Activated CD4-positive, CD25-positive, alpha-beta regulatory T cell treated with anti-CD3 and anti-CD28 coated beads, Interleukin-2, amount 50 U/mL, for 72 hours (primary cell): ENCODE data around the gene PLK3.
A peak's percentile ranks its signal among the peaks of the same experiment; 100 is the strongest.
"Not testable (repeated sequence)": the region's sequence is repeated elsewhere in the genome, so short reads cannot be mapped to it uniquely, and the experiment has no call there.

Experiments used
- DNase-seq: peaks from one replicate; pipeline ENCODE4 v3.0.0; 2021

Gene PLK3

DNA sequence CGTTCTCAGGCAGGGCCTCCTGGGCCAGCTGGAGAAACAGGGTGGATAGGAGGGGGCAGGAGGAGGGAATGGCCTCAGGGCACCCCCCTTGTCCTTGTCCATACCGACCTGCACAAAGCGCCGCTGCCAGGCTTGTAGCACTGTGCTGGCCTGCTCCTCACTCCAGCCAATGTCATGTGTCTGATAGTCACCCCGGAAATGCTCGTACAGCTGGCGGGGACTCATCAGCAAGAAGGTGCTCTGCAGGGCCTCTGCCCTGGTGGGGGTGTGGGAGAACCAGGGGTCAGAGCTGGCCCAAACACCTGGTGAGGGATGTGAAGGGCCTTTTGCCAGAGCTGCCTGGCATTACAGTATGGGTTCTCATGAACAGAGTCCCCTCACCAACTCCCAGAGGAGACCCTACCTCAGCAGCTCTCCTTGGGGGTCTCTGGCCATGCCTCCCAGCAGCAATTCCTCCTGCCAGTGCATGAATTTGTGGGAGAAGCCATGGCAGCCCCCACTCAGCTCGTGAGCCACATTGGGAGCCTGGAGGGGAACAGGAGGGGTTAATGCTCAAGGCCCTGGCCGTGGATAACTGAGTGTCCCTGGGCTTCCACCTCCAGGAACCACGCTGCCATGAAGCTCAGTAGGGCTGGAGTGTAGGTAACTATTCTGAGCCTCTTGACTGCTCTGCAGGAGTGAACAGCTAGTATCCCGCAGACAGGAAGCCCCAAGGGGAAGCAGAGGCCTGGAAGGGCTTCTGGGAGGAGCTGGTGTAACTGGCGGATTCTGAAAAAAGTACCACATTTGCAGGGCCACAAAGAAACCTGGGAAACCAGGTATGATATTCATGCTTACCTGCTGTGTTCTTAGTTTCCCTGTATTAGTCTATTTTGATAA is 29.6 kb downstream of the PLK3 start:
- no peak for DNase-seq

- no peak for DNase-seq
These were observed 30.7 kb downstream of the PLK3 start for GRCh38 chr1:44830900-44831304.

- no peak for DNase-seq
These were observed 31.3 kb downstream of the PLK3 start for GRCh38 chr1:44831516-44831915.

DNA sequence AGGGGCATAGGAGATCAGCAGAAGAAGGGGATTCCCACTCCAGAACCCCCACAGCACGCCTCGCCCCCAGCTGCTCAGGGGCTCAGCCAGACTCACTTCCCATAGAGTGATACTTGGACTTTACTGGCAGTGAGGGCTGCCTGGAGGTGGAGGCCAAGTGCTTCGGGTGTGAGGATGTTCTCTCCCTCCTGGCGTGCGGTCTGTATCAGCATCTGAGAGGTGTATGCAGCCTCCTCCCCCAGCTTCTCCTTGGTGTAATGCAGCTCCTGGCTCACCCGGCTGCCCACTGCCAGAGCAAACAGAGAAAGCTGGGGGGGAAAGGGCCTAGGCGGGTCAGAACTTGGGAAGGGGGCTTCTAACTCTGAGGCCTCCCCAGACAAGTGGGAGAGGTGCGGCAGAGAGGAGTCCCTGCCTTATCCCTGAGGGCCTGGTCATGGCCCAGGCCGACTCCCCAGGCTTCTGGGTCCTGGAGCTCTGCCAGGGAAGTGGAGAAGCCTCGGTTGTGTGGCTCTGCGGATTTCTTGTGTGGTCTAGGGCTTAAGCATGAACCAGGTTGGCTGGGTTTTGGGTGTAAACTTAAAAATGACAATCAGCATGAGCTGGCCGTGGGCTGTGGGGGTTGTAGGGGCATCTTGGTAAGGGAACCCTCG is 32.0 kb downstream of the PLK3 start:
- DNase-seq, result no peak

DNA sequence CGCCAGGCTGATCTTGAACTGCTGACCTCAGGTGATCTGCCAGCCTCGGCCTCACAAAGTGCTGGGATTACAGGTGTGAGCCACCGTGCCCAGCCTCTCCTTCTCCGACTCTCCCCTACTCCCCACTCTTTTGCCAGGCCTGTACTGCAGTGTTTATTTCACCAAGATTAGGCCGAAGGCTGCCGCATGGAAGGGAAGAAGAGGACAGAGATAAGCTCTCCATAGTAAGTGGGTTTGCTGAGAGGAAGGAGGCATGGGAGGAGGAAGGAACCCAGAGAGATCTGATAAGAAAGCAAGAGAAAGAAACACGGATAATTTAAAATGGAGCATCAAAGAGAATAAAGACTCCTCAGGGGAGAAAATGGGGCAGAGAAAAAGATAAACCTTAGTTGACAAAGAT is 34.2 kb downstream of the PLK3 start:
- no peak for DNase-seq

DNA sequence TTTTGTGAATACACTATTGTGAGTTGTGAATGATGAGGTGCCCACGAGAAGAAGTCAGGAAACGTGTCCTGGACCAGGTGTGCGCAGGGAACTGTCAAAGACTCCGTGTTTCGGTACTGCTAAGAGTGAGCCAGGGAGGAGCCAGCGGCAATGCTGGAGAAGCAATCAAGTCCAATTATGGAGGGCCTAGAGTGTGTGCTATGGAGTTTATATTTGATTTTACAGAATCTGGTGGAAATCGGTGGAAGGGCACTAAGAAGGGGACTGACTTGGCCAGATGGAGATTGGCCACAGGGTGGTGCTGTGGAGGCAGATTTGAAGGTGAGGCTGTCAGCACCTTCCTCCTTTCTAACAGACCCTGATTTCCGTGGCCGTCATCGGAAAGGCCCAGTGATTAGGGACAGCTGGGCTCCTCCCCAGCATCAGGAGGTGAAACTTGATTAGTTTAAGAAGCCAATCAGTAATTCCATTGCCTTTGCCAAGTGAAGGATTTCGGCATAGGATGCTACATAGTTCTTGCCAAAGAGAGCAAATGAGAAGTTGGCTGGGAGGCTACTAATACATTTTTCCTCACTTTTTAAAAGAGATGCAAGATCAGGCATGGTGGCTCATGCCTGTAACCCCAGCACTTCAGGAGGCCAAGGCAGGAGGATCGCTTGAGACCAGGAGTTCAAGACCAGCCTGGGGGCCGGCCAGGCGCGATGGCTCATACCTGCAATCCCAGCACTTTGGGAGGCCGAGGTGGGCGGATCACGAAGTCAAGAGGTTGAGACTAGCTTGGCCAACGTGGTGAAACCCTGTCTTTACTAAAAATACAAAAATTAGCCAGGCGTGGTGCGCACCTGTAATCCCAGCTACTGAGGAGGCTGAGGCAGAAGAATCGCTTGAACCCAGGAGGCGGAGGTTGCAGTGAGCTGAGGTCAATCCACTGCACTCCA is 35.8 kb downstream of the PLK3 start:
- DNase-seq, result peak; percentile 89

DNA sequence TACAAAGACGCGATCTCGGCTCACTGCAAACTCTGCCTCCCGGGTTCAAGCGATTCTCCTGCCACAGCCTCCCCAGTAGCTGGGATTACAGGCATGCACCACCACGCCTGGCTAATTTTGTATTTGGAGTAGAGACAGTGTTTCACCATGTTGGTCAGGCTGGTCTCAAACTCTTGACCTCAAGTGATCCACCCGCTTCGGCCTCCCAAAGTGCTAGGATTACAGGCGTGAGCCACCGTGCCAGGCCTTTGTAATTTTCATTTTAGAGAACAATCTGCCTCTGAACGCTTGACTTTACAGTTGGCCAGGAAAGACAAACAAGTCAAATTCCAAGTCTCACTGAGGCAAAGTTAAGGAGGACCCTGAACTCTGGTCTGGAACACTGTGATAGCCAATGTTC is 38.1 kb downstream of the PLK3 start:
- not testable (repeated sequence) for DNase-seq

DNA sequence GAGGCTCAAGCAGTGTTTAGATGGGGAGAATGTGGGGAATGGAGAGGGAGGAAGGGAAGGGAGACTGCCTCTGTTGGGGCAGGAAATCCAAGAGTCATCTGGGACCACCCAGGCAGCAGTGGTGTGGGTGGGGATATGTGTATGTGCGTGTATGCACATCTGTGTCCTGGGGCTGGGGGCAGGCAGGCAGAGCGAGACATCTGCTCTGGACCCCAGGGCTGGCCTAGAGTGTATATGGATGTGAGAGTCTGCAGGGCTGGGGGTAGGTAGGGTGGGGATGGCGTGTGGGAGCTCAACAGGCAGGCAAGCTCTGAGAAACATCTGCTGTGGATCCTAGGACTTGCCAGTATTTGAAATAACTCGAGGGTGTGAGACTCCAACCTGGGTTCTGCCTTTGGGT is 39.4 kb downstream of the PLK3 start:
- DNase-seq, result no peak

GRCh38 chr1:44842486-44842861 is 42.3 kb downstream of the PLK3 start:
- no peak for DNase-seq

- DNase-seq, result no peak
These were observed 42.9 kb downstream of the PLK3 start, which contains the start of gene PTCH2 for GRCh38 chr1:44842862-44843655. PTCH2 (minus strand) TSS chr1:44843253; CDS start chr1:44842932, 321 bp downstream.

DNA sequence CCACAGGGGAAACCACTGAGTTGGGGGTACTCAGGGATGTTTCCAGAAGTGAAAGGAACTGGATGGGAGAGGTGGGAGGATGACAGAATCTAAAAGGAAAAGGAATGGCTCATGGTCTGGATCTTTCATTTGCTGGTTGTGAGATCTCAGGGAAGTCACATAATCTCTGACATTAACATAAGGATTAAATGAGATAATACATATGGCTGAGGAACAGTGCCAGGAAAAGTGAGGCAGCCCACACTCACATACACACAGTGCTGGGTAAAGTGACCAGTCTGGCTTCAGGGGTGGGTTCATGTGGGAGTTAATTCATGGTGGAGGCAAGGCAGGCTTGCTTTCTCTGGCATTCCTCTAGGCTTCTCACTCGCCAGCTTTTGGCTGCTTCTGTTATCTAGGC is 46.8 kb downstream of the PLK3 start:
- DNase-seq, result no peak

DNA sequence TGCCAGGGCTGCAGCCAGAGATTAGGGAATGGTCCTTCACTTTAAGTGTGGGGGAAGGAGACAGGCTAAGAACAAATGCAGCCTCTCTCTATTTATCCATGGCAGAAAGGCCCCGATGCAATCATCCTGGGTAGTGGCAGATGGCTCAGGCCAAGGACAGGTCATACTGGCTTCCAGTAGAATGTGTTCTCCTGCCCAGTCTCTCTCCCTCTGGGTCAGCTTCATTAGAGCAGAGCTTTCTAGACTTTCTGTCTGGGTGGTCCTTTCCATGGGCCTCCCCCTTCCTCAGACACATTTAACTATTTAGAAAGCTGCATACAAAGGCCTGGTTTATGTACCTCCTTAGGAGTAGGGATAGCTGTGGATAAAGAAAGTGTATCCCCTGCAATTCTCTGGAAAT is 47.7 kb downstream of the PLK3 start:
- no peak for DNase-seq

DNA sequence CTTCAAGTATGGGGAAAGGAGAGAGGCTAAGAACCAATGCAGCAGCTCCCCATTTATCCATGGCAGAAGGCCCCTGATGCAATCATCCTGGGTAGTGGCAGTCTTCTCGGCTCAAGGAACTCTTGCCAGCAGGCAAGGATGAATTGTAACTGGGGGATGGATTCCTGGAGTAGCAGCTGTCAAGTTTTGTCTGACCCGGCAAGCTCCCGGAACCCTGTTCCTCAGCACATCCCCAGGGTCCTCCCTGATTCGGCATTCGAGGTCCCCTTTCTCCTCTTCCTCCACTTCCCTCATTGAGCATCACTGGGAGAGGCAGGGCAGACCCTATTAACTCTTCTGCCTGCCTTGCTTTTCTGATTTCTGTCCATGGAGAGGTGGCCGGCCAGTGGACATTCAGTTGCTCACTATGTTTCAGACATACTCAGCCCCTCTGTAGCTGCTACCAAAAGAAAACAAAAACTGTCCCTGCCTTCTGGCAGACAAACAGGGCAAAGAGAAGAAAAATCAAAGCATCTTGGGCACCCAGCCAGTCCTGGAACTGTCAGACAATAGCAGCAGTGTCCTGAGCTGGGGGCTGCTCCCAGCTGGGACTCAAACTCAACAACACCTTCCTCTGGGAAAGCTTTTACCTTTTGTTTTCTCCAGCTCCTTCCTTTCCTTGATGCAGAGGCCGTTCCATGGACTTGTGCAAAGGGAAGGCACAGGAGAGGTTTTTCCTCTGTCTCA is 48.4 kb downstream of the PLK3 start:
- no peak for DNase-seq

GRCh38 chr1:44849575-44850132 is 49.5 kb downstream of the PLK3 start:
- no peak for DNase-seq

DNA sequence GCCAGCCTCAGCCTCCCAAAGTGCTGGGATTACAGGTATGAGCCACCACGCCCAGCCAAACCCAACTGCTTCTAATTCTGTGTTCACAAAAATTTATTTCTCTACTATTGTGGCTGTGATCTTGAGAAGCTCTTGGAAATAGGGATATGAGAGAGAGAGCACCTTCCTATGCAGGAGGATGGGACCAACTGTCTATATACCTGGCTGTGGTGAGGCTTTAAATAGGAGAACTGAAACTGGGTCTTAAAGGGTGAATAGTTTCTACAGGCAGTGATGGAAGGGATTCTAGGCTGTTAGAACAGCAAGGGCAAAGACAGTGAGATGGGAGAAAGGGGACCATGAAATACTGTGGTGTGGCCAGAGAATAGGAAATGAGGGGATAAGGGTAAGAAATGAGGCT is 51.1 kb downstream of the PLK3 start:
- no peak for DNase-seq

- DNase-seq, result no peak
These were observed 53.0 kb downstream of the PLK3 start for GRCh38 chr1:44853201-44853600.

DNA sequence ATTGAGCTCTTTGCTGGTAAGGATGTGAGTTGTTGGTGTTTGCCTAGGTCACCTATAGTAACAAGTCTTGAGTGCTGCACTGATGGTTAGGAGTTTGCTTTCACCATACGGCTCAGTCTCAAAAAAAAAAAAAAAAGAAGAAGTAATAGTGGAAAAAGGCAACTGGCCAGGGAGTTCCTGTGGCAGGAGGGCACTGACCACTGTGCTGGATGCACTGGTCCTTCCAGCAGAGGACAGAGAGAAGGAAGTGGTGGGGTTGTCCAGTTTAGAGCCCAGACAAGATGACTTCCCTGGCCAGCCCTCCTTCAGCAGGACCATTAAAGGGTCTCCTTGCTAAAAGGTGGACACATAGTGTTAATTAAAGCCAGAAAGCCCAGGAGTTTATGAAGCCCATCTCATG is 54.8 kb downstream of the PLK3 start:
- no peak for DNase-seq
